OCI-LY1 (cell line): ENCODE data around the gene CACNA2D3.

Experiments
- CTCF ChIP-seq: fragments of 200-600 bp; sonication (generic), shearing (Covaris generic); IDR thresholded peaks from 2 replicates; pipeline ENCODE4 v1.5.1; 2017; ENCODE audit warnings: mild to moderate bottlenecking, antibody characterized with exemption, low read length, moderate library complexity, mixed read lengths
- EZH2 ChIP-seq: fragments of 200-600 bp; sonication (generic), shearing (Covaris generic); IDR thresholded peaks from 2 replicates; pipeline ENCODE4 v1.8.0; 2017; ENCODE audit warnings: borderline replicate concordance, mixed run types, mild to moderate bottlenecking, antibody characterized with exemption, low read length, moderate library complexity, mixed read lengths

- TF ChIP-seq CTCF (no peak), EZH2 (no peak)
These were observed 537.0 kb downstream of the CACNA2D3 start for GRCh38 chr3:54659347-54659746.
